ENCODE results near the gene HORMAD2.

- TF ChIP-seq EZH2 (IDR thresholded peaks at IDR 0.05; ENCODE audit: insufficient read depth, low read length) (no peak), CTCF (IDR thresholded peaks at IDR 0.05; ENCODE audit: insufficient read depth, low read depth, low read length) (no peak)
These were observed 131.0 kb downstream of the HORMAD2 start for GRCh38 chr22:30211124-30211820.
